Liver (tissue), 3 donors: Measurements from ENCODE around the gene PIK3R5.

Experiments
- ATF3 ChIP-seq: IDR thresholded peaks from 2 replicates; pipeline ENCODE4 v1.6.1; 2016; ENCODE audit warnings: antibody characterized with exemption
- CTCF ChIP-seq: fragments of 150-350 bp; IDR thresholded peaks from 2 replicates; pipeline ENCODE4 v1.5.1; 2017; ENCODE audit warnings: improper control_type of control experiment, low read depth, low read length; ENCODE audit not compliant: missing input control
- EGR1 ChIP-seq, 2 donors: IDR thresholded peaks; 2 replicates each; pipeline ENCODE4 v1.6.1; 2016 to 2018; ENCODE audit warnings: antibody characterized with exemption in 2 of 2, low read depth in 2 of 2
- HNF4G ChIP-seq: IDR thresholded peaks from 2 replicates; pipeline ENCODE4 v1.6.1; 2016; ENCODE audit warnings: antibody characterized with exemption
- JUND ChIP-seq, 2 donors: IDR thresholded peaks; 2 replicates each; pipeline ENCODE4 v1.6.1; 2016; ENCODE audit warnings: antibody characterized with exemption in 2 of 2
- MAX ChIP-seq: IDR thresholded peaks from 2 replicates; pipeline ENCODE4 v1.6.1; 2016; ENCODE audit warnings: antibody characterized with exemption
- NR2F2 ChIP-seq: IDR thresholded peaks from 2 replicates; pipeline ENCODE4 v1.6.1; 2016; ENCODE audit warnings: antibody characterized with exemption
- REST ChIP-seq: IDR thresholded peaks from 2 replicates; pipeline ENCODE4 v1.6.1; 2016; ENCODE audit warnings: antibody characterized with exemption, mild to moderate bottlenecking
- TAF1 ChIP-seq: conservative IDR thresholded peaks from 2 replicates; pipeline ENCODE4 v1.6.1; 2016; ENCODE audit warnings: antibody characterized with exemption, mild to moderate bottlenecking
- YY1 ChIP-seq: IDR thresholded peaks from 2 replicates; pipeline ENCODE4 v1.6.1; 2016; ENCODE audit warnings: antibody characterized with exemption, mild to moderate bottlenecking
- ZBTB33 ChIP-seq: IDR thresholded peaks from 2 replicates; pipeline ENCODE4 v1.6.1; 2016; ENCODE audit warnings: antibody characterized with exemption
- donor health status: healthy.
- donor health status: healthy.

- no peak for TF ChIP-seq CTCF
- no peak for TF ChIP-seq REST
- no peak for TF ChIP-seq YY1
- no peak for TF ChIP-seq ATF3
- TF ChIP-seq TAF1, result no peak
- no peak for TF ChIP-seq EGR1 (IDR thresholded peaks at IDR 0.05; ENCODE audit: low read depth in 2 of 2)
- no peak for TF ChIP-seq HNF4G
- no peak for TF ChIP-seq JUND (IDR thresholded peaks at IDR 0.05)
- no peak for TF ChIP-seq MAX
- no peak for TF ChIP-seq NR2F2
- no peak for TF ChIP-seq ZBTB33
Observed at GRCh38 chr17:8916466-8916865, 49.0 kb downstream of the PIK3R5 start.
